ENCODE results near the gene TP73. TPM values are rescaled to one million over a fixed set of nuclear protein-coding genes. Genes with fewer than 3 reads are reported as not detected.

TP73 gene
- total RNA-seq, 8 experiments from 2014 or later = 0.27 to 2.0 (median 0.83) TPM

DNA sequence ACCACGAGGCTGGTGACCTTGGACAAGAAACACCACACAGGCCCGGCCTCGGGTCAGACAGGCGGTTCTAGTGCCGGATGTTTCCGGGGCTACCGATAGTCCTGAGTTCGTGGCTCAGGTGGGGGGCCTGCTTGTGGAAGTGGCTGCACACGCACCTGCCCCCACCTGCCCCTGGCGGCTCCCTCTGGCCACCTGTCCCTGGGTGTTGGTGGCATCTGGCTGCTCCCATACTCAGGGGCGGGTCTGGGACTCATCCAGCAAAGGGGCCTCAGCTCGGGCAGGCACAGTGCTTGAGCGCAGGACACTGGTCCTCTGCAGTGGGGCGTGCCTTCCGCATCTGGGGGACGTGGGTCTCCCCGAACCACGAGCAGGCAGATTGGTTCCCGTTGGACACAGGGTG is 33.6 kb downstream of the TP73 start:
- WGBS, 10 experiments = 20 to 90% (median 64%) methylated on average over 1 to 6 of the region's 19 CpGs; no CpG with 5 or more reads in 6 of the 10 experiments
- H3K4me1 ChIP-seq (replicated peaks in 1 of 2) = peaks cover 0 to 7% of the 10 kb centered on the region in 2 donors
- no peak for ATAC-seq (replicated peaks in 6 of 8)
- no peak overlapping the region for H3K4me3 ChIP-seq
- H3K27ac ChIP-seq = no peak overlapping the region
- in situ Hi-C loops (cut with MboI; ENCODE audit: low pct_unique_long_range_greater_than_20kb in 2 of 9, low sequenced_read_pairs in 9 of 9, unreplicated experiment in 9 of 9) = no loop called here

DNA sequence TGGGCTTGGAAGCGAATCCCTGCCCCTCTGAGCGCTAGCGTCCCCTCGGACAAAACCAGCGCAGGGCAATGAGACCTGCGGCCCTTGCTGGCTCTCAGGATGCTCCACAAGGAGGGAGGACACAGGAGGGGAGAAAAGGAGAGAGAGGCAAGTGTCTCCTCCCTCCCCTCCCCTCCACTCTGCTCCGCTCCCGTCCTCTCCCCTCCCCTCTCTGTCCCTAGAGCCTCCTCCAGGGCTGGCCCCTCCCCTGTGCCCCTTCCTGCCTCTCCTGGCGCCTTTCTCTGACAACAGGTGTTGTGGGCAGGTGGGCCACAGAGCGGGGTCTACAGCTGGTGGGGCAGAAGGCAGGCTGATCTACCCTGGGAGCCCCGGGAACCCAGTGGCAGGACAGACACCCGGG is 35.2 kb downstream of the TP73 start:
- 20 to 85% (median 70%) methylated on average over 1 to 2 of the region's 12 CpGs; no CpG with 5 or more reads in 6 of the 10 experiments for WGBS, 10 experiments
- peak in 4 of 8 experiments; percentile 12 to 48 (median 34) for ATAC-seq (replicated peaks in 6 of 8)
- H3K4me3 ChIP-seq = no peak overlapping the region
- in situ Hi-C loops (cut with MboI; ENCODE audit: low pct_unique_long_range_greater_than_20kb in 2 of 9, low sequenced_read_pairs in 9 of 9, unreplicated experiment in 9 of 9) = no loop called here
- H3K27ac ChIP-seq = no peak overlapping the region
- H3K4me1 ChIP-seq (replicated peaks in 1 of 2) = peaks cover 13 to 21% of the 10 kb centered on the region in 2 donors

DNA sequence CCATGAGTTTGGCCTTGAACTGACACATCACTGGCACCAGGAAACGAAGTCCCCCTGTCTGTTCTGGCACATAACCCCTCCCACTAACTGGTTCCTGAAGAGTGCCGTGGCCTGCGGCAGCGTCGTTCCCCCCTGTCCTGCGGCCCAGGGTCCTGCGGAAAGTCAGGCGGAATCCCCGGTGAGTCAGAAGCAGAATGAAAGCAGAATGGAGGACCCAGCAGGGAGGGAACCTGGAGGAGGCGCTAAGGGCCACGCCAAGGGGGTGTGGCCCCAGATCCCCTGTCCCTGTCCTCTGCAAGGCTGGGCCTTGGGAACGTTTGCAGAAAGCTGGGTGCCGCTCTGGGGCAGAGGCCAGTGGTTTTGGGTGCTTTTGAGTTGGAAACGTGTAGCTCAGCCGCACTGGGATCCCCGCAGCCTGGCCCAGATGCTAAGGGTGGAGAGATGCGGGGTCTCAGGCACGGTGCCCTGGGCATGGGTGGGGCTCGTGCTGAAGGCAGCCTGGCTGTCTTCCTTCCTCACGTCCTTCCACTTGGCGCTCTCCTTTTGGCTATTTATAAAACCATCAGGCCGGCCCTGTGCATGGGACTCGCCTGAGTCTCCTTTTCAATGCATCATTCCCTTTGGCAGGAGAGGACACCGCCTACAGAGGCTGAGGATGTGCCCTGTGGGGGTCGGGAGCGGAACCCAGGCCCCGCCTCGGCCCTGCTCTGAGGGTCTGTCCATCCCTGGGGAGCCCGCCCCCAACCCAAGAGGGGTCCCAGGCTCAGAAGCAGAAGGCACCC is 36.2 kb downstream of the TP73 start:
- 56 to 70% (median 59%) methylated on average over 10 to 20 of the region's 29 CpGs; no CpG with 5 or more reads in 6 of the 10 experiments for WGBS, 10 experiments
- in situ Hi-C loops (cut with MboI; ENCODE audit: low pct_unique_long_range_greater_than_20kb in 2 of 9, low sequenced_read_pairs in 9 of 9, unreplicated experiment in 9 of 9) = no loop called here
- H3K4me1 ChIP-seq (replicated peaks in 1 of 2) = peaks cover 22 to 28% of the 10 kb centered on the region in 2 donors
- peak in 3 of 8 experiments; percentile 37 to 80 (median 76) for ATAC-seq (replicated peaks in 6 of 8)
- H3K4me3 ChIP-seq = no peak overlapping the region
- no peak overlapping the region for H3K27ac ChIP-seq

DNA sequence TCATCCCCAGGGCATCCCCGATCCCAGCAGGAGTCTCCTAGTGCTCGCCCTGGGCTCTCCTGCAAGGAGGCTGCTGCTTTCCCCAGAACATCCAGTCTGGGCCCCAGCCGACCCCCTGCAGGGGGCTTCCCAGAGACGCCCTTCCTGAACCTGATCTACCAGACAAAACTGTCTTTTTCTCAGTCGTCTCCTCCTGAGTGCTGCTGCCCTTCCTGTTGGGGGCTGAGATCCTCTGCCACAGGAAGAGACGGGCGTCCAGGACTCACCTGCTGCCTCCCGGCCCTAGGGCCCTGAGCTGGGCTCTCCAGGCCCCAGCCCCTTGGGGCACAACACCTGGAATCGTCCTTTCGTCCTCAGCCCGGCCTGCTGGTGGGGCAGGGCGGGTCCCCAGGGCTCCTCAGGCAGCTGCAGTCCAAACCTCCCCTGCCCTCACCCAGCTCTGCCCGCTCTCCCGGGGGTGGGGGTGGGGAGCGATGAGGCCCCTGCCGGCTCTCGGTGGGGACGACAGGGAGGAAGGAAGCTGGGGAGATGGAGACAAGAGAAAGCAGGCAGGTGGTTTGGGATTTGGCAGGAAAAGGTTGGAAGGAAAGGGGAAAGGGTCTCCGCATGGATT is 36.9 kb downstream of the TP73 start:
- ATAC-seq (replicated peaks in 6 of 8) = no peak
- Histone ChIP-seq H3K4me3 (no peak overlapping the region), H3K4me1 (replicated peaks in 1 of 2) (peaks cover 22 to 23% of the 10 kb centered on the region in 2 donors), H3K27ac (no peak overlapping the region)
- WGBS, 10 experiments = 60 to 100% (median 66%) methylated on average over 1 to 8 of the region's 19 CpGs; no CpG with 5 or more reads in 6 of the 10 experiments
- in situ Hi-C loops (cut with MboI; ENCODE audit: low pct_unique_long_range_greater_than_20kb in 2 of 9, low sequenced_read_pairs in 9 of 9, unreplicated experiment in 9 of 9) = no loop called here

DNA sequence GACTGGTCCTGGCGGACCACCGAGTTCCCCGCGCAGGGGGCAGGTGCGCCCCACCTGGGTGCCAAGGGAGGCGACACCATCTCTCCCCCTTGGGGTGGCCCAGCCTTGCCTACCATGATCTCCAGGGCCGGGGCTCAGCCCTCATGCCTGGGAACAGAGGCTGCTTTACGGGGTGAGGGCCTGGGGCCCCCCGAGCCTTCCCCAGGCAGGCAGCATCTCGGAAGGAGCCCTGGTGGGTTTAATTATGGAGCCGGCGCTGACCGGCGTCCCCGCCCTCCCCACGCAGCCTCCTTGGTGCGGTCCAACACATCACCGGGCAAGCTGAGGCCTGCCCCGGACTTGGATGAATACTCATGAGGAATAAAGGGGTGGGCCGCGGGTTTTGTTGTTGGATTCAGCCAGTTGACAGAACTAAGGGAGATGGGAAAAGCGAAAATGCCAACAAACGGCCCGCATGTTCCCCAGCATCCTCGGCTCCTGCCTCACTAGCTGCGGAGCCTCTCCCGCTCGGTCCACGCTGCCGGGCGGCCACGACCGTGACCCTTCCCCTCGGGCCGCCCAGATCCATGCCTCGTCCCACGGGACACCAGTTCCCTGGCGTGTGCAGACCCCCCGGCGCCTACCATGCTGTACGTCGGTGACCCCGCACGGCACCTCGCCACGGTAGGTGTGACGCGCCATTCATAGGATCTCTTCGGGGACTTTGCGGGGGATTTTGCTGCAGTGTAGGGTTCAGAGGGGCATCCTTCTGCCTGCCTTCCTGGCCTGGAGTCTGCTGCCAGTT is 38.2 kb downstream of the TP73 start:
- WGBS, 10 experiments = 17 to 92% (median 87%) methylated on average over 1 to 25 of the region's 50 CpGs; no CpG with 5 or more reads in 4 of the 10 experiments
- no peak for ATAC-seq (replicated peaks in 6 of 8)
- Histone ChIP-seq H3K4me3 (no peak overlapping the region), H3K4me1 (replicated peaks in 1 of 2) (peaks cover 22 to 23% of the 10 kb centered on the region in 2 donors), H3K27ac (no peak overlapping the region)
- in situ Hi-C loops (cut with MboI; ENCODE audit: low pct_unique_long_range_greater_than_20kb in 2 of 9, low sequenced_read_pairs in 9 of 9, unreplicated experiment in 9 of 9) = no loop called here

DNA sequence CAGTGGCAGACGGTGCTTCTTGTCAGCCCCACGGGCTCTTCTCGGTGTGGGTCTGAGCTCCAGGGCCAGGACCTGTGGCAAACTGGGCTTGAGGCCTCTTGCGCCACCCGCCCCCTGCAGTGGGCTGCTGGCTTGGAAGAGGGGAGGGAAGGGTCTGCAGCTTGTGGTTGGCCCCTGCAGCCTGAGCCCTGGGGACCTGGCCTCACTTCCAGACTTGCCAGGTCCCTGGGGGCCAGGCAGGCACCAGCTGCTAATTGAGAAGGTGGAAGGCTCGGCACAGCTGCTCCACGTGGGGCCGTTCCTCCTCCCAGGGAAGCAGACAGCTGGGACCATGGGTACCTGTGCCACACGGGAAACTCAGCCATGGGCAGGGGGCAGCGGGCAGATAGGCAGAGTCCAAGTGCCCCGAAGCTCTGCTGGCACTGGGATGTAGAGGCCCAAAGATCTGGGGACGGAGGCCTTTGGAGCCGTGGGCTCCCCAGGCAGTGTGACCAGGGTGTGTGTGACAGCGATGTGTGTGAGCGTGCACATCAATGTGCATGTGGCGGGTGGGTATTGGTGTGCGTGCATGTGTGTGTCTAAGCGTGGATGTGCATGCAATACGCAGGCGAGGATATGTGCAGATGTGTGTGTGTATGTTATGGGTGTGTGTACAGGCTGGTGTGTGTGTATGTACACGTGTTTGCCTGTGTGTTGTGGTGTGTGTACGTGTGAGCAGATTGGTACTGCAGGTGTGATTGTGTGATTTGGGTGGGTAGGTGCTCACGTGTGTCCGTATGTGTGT is 39.3 kb downstream of the TP73 start:
- ATAC-seq (replicated peaks in 6 of 8) = no peak
- in situ Hi-C loops (cut with MboI; ENCODE audit: low pct_unique_long_range_greater_than_20kb in 2 of 9, low sequenced_read_pairs in 9 of 9, unreplicated experiment in 9 of 9) = no loop called here
- Histone ChIP-seq H3K4me1 (replicated peaks in 1 of 2) (peaks cover 24 to 25% of the 10 kb centered on the region in 2 donors), H3K27ac (no peak overlapping the region), H3K4me3 (no peak overlapping the region)
- WGBS, 10 experiments = 20 to 94% (median 75%) methylated on average over 1 to 12 of the region's 24 CpGs; no CpG with 5 or more reads in 3 of the 10 experiments

DNA sequence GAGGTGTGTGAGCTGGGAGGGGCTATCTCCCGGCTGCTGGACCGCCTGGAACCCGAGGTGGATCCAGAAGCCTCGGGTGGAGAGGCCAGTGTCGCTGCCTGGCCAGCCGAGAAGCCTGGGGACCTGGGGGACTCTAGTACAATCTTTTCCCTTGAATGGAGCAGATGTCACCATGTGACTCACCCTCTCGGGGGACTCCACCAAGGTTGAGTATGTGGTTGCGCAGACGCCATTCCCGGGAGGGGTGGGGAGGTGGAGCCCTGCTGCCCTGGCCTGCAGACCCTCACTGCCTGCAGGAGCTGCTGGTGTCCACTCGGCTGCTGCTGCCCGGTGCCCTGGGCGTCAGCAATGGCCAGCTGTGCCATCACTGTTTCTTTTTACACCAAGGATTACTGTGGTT is 40.3 kb downstream of the TP73 start:
- WGBS, 10 experiments = 0 to 100% (median 70%) methylated on average over 1 to 6 of the region's 13 CpGs; no CpG with 5 or more reads in 4 of the 10 experiments

DNA sequence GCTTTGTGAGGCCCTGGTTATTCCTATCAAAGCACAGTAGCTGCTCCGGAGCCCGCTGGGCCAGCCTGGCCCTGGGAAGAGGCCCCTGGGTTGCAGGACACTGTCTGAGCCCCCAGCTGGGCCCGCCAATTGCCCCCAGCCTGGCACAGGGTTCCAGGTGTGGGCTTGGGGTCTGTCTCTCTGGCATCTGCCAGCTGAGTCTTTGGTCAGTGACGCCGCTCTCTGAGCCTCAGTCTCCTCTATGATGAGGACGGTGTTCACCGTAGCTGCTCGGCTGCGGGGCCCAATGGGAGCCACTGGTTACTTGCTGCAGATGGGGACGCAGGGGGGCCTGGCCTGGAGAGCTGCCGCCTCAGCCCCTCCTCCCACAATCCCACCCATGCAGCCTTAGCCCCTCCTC is 41.0 kb downstream of the TP73 start:
- no peak for ATAC-seq (replicated peaks in 6 of 8)
- no peak overlapping the region for H3K27ac ChIP-seq
- 60 to 100% (median 100%) methylated on average over 1 to 3 of the region's 11 CpGs; no CpG with 5 or more reads in 5 of the 10 experiments for WGBS, 10 experiments
- H3K4me3 ChIP-seq = no peak overlapping the region
- in situ Hi-C loops (cut with MboI; ENCODE audit: low pct_unique_long_range_greater_than_20kb in 2 of 9, low sequenced_read_pairs in 9 of 9, unreplicated experiment in 9 of 9) = no loop called here
- peaks cover 34% of the 10 kb centered on the region in 2 donors for H3K4me1 ChIP-seq (replicated peaks in 1 of 2)

More for the DNA sequence above, 40.3 kb downstream of the TP73 start:
- in situ Hi-C loops (cut with MboI; ENCODE audit: low pct_unique_long_range_greater_than_20kb in 2 of 9, low sequenced_read_pairs in 9 of 9, unreplicated experiment in 9 of 9) = no loop called here
- ATAC-seq (replicated peaks in 6 of 8) = peak in 5 of 8 experiments; percentile 76 to 83 (median 83)
- peaks cover 28% of the 10 kb centered on the region in 2 donors for H3K4me1 ChIP-seq (replicated peaks in 1 of 2)
- no peak overlapping the region for H3K4me3 ChIP-seq
- peak overlapping the region in 1 of 2 donors; percentile 29 for H3K27ac ChIP-seq

DNA sequence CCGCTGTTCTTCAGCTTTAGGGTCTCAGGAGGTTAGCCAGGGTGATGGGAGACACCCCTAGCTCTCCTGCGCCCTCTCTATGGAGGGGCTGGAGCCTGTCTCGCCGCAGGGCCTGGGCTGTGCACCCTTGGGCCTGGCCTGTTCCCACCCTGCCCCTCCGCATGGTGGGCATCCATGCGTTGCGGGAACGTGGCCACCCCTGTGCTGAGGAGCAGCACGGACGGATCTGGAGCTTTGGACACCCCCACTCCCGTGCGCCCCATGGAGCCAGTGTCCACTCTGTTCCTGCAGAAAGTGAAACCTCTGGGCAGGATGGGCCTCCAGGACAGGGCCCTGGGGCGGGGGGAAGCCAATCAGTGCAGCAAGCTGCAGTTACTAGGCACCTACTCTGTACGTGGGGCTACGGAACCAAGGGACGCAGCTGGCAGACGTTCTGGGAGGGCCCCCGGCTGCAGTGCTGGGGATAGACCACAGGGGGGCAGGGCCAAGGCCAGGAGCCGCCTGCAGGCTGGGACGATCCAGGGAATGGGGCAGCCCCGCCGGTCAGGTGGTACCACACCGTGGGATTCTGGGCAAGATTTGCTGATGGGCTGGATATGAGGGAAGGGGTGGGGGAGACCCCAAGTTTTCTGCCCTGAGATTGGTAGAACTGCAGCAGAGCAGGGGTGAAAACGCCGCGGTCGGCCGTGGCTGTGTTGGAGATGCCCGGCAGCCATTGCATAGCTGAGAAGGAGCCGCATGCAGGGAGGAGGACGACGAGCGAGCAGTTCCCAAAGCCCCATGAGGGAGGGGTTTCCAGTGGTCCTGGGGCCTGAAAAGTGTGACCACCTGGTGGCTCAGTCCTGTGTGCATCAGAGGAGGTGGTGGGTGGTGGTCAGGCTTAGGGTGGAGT is 43.3 kb downstream of the TP73 start:
- 5 to 46% (median 37%) methylated on average over 3 to 15 of the region's 33 CpGs; no CpG with 5 or more reads in 6 of the 10 experiments for WGBS, 10 experiments
- H3K27ac ChIP-seq = no peak overlapping the region
- no peak overlapping the region for H3K4me3 ChIP-seq
- in situ Hi-C loops (cut with MboI; ENCODE audit: low pct_unique_long_range_greater_than_20kb in 2 of 9, low sequenced_read_pairs in 9 of 9, unreplicated experiment in 9 of 9) = no loop called here
- peaks cover 38 to 40% of the 10 kb centered on the region in 2 donors for H3K4me1 ChIP-seq (replicated peaks in 1 of 2)
- peak; percentile 50 to 92 (median 58) for ATAC-seq (replicated peaks in 6 of 8)

DNA sequence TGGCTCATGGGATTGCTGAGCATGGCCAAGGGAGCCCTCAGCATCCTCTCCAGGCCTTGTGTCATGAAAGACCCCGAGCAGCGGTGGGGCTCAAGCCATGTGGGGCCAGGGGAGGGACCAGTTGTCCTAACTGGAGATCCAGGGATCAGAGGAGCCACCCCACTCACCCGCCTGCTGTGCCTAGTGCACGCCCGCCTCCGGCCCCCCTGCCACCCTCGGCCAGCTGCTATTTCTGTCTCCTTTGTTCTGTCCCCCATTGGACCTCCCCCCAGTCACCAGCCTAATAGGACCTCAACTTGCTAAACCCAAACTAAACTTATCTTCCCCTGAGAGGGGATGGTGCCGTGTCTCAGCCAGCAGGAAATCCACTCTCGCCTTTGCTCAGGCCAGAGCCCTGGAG is 44.4 kb downstream of the TP73 start:
- 70 to 86% (median 80%) methylated on average over 2 to 7 of the region's 9 CpGs; no CpG with 5 or more reads in 7 of the 10 experiments for WGBS, 10 experiments
- no peak overlapping the region for H3K27ac ChIP-seq
- in situ Hi-C loops (cut with MboI; ENCODE audit: low pct_unique_long_range_greater_than_20kb in 2 of 9, low sequenced_read_pairs in 9 of 9, unreplicated experiment in 9 of 9) = no loop called here
- peaks cover 32 to 34% of the 10 kb centered on the region in 2 donors for H3K4me1 ChIP-seq (replicated peaks in 1 of 2)
- no peak overlapping the region for H3K4me3 ChIP-seq
- no peak for ATAC-seq (replicated peaks in 6 of 8)

DNA sequence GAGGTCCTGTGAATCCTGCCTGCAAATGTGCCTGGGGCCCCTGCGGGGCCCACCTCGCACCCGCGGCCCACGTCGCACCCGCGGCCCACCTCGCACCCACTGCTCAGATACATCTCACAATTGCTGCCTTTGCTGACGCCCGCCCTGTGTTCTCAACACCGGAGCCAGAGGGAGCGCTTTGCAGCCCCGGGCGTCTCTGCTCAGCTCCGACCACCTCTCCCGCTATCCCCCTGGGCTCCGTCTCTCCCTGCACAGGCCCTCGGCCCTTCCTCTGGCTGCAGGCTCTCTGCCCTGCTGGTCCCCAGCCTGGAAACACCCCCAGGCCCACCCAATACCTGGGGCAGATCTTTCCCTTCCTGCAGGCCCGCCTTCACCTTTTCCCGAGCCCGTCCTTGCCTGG is 44.8 kb downstream of the TP73 start:
- H3K4me1 ChIP-seq (replicated peaks in 1 of 2) = peaks cover 28 to 30% of the 10 kb centered on the region in 2 donors
- no peak for ATAC-seq (replicated peaks in 6 of 8)
- no peak overlapping the region for H3K4me3 ChIP-seq
- in situ Hi-C loops (cut with MboI; ENCODE audit: low pct_unique_long_range_greater_than_20kb in 2 of 9, low sequenced_read_pairs in 9 of 9, unreplicated experiment in 9 of 9) = no loop called here
- WGBS, 10 experiments = 73 to 100% (median 91%) methylated on average over 1 to 10 of the region's 22 CpGs; no CpG with 5 or more reads in 4 of the 10 experiments
- H3K27ac ChIP-seq = no peak overlapping the region
